HG03432 (cell line): Measurements from ENCODE around the gene GBP6.
"Not testable (repeated sequence)": the region's sequence is repeated elsewhere in the genome, so short reads cannot be mapped to it uniquely, and the experiment has no call there.

Source experiments
- ATAC-seq: cut with Tn5 transposase; IDR thresholded peaks from one replicate; pipeline ENCODE4 v1.9.1; 2021; ENCODE audit warnings: mild to moderate bottlenecking, moderate library complexity; ENCODE audit not compliant: unreplicated experiment

GBP6 gene, protein sequence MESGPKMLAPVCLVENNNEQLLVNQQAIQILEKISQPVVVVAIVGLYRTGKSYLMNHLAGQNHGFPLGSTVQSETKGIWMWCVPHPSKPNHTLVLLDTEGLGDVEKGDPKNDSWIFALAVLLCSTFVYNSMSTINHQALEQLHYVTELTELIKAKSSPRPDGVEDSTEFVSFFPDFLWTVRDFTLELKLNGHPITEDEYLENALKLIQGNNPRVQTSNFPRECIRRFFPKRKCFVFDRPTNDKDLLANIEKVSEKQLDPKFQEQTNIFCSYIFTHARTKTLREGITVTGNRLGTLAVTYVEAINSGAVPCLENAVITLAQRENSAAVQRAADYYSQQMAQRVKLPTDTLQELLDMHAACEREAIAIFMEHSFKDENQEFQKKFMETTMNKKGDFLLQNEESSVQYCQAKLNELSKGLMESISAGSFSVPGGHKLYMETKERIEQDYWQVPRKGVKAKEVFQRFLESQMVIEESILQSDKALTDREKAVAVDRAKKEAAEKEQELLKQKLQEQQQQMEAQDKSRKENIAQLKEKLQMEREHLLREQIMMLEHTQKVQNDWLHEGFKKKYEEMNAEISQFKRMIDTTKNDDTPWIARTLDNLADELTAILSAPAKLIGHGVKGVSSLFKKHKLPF

DNA sequence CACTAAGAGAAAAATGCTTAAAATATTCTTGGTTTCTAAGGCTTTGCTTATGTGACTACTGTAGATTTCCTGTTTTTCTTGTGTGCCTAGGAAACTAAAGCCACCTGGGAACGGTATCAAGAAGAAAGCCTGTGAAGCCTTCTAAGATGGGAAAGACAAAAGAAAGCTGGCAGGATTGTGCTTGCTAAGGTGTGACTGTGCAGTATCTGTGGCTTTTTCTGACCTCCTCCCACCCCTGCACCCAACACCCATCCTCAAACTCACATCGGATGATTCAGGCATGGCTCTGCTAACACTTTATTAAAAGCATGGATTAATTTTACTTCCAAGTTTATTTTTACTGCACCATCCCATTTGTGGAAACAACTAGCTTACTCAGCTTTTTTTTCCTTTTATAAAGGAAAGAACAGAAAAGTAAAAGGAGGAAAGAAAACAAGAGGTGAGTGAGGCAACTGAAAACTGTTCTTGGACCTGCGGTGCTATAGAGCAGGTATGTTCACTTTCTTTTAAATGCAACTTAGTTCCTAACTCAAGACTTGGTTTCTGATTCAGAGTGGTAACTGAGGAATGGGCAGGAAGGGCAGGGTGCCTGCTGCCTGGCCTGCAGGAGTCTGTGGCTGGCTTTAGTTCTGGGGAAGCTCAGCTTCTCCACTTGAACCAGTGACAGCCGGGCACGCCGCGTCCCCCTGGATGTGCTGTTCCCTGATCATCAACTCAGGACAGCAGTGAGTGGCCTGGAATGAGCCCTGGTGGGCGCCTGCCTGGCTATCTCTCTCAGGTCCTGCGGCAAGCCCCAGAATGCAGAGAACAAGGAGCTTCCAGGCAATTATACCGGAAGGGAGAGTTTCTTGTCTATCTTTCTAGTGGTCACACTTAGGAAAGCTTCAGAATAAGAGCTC is at the start of gene GBP6:
GBP6 (plus strand) TSS at position 422 of the 899 bp plus-strand sequence. CDS start 4,493 bp downstream, outside the sequence.
- peak; percentile 43 for ATAC-seq

DNA sequence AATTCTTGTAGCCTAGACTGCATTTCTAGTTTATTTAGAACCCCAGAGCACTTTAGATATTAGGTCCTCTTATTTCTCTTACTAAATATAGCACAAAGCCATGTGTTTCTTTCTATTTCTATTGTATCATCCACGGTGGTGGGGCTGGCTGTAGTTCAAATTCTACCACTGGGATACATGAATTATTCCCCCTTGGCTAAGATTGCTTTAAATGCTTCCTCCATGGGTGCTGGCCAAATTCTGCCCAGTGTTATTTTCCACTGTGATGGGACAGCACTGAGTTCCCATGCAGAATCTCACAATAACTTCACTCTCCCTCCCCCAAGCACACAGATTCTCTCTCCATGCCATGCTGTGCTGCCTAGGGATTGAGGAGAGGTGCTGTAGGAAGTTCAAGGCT is 41.5 kb upstream of the GBP6 start:
- no peak for ATAC-seq

DNA sequence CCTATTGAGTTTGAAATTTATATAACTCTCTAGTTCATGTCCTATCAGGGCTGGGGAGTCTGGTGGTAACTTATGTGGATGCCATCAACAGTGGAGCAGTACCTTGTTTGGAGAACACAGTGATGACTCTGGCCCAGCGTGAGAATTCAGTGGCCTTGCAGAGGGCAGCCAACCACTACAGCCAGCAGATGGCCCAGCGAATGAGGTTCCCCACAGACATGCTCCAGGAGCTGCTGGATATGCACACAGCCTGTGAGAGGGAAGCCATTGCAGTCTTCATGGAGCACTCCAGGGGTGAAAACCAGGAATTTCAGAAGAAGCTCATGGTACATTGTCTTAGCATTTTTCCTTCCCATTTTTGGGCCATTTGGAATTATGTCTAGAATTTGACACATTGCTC is 32.0 kb upstream of the GBP6 start:
- ATAC-seq: no peak

DNA sequence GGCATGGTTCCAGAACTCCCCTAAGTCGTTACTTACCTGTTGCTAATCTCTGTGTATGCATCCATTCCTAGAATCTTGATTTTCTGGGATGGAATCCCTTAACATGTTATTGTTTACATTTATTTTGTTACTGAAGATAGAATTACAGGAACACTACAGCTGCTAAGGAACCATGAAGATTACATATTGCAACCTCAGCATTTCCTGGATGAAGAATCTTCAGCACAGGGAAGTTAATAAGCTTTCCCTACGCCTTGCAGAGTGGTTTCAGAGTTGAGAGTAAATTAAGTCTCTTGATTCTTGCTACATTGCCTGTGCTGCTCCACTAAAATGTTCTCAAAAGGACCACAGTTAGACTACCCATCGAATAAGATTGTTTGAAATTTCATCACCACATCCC is 31.4 kb upstream of the GBP6 start:
- ATAC-seq: no peak

DNA sequence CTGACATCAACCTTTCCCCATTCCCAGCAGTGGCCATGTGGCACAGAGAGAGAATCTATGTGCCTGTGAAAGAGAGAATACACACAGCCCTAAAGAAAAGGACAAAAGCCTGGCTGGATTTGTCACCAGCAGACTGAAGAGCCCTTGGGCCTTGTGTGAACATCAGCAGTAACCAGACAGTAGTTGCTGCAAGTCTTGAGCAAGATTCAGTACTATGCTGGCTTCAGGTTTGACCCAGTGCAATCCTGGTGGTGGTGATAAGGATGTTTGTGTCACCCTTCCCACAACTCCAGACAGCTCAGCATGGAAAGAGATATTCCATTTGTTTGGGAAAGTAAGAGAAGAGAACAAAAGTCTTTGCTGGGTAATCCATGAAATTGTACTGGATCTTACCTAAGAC is 28.4 kb upstream of the GBP6 start:
- ATAC-seq: no peak

DNA sequence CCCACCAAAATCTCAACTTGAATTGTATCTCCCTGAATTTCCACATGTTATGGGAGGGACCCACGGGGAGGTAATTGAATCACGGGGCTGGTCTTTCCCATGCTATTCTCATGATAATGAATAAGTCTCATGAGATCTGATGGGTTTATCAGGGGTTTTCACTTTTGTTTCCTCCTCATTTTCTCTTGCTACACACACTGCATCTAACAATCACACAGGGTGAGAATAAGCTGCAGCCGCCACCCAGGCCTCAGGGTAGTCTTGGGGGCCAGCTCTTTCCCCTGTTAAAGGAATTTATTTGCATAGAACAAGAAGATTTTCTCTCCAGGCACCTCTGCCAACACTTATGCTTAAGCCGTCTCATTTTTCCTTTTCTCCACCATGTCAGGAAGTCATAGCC is 26.0 kb upstream of the GBP6 start:
- no peak for ATAC-seq

DNA sequence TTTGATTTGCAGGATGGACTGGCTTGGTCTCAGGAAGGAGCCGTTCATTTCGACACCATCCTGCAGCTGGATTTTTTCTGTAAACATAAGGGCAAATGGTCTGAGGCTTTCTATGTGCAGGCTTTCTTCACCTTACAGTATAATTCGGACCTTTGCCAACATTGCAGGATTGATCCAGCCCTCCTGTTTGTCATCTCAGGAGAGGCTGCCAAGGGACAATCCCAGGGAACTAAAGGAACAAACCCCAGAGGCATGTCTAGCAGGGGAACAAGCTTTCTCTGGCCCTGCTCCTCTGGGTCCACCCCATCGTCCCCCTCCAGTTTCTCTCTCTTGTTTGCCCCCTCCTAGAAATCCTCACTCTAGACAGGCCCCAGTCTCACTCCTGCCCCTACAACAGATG is 24.8 kb upstream of the GBP6 start:
- ATAC-seq: no peak

DNA sequence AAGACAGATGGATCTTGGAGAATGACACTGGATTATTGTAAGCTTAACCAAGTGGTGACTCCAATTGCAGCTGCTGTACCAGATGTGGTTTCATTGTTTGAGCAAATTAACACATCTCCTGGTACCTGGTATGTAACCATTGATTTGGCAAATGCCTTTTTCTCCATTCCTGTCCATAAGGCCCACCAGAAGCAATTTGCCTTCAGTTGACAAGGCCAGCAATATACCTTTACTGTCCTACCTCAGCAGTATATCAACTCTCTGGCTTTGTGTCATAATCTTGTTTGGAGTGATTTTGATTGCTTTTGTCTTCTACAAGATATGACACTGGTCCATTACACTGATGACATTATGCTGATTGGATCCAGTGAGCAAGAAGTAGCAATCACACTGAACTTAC is 18.4 kb upstream of the GBP6 start:
- ATAC-seq: not testable (repeated sequence)

DNA sequence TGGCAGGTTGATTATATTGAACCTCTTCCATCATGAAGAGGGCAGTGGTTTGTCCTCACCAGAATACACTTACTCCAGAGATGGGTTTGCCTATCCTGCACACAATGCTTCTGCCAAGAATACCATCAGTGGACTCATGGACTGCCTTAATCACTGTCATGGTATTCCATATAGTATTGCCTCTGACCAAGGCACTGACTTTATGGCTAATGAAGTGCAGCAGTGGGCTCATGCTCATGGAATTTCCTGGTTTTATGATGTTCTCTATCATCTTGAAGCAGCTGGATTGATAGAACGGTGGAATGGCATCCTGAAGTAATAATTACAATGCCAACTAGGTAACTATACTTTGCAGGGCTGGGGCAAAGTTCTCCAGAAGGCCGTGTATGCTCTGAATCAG is 16.6 kb upstream of the GBP6 start:
- ATAC-seq: no peak

DNA sequence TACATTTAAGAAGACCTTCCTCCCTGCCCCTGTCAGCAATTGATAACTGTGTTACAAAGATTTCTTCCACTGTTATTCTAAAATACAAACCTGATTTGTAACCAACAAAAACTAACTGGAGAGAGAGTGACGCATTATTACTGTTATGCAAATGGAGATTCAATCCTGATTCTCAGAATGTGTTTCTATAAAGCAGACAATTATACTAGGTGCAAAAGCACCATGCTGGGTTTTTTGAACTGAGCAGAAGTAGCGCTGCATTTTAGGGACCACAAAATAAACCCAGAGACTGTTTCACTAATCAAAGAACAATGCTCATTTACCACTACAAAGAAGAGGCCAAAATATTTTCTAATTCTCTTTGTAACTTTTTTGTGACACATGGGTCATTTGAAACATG is 13.6 kb upstream of the GBP6 start:
- ATAC-seq: no peak

DNA sequence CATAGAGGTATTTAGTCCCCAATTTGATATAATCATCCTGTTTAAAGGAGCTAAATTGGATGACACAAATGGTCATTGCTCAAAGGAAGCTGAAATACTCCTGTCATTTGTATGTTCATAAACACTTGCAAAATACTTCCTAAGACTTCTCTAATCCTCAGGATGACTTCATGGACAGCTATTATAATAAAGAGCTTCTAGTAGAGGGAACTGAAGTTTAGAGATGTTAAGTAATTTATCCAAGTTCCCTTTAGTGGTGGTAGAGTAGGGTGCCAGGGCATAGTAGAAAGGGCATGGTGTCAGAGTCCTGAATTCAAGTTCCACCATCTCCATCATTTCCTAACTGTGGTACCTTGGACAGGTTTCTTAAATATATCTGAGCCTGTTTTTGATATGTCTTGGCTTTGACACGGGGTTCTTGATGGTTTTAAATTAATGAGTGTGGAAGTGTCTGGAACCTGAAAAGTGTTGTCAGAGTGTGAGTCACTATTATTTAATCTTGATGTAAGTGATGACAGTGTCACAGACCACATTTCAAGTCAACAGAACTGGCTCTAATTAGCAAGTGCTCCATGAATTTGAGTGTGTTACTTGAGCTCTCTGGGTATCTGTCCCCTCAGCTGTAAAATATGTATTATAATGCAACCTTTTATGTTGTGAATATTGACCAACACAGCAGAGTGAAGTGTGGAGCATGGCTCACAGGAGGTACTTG is 12.1 kb upstream of the GBP6 start:
- no peak for ATAC-seq

DNA sequence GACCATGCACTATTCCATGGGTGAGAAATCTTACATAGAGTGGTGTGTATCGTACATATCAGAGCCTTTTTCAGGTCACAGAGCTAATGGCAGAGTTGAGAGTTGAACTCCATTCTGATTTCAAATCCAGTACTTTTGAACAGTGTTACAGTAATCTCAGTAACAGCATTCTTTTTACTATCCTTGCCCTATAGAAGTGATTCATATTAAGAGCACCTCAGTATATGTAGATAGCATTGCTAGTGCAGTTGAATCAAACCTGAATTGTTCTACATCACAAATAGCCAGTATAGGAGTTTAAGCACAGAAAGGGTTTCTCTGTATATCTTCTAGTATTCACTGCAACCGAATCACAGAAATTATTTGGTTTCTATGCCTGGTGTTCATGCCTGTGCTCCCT is 11.4 kb upstream of the GBP6 start:
- no peak for ATAC-seq

DNA sequence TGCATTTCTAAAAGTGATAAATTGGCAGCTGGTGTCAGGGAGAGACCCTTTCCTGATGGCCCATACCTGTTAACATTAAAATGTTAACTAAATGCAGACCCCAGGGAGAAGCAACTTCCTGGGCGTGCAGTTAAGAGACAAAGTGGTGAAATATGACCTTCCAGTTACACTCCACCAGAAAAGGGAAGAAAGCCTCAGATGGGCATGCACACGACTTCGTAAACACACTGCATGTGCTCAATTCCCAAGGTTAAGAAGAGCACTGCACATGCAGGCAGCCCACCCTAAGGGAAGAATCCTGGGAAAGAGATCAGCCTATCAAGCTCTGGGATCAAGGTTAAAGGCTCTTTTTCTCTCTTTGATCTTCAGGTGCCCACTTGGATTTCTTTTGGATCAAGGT is 9.7 kb upstream of the GBP6 start:
- ATAC-seq: no peak

DNA sequence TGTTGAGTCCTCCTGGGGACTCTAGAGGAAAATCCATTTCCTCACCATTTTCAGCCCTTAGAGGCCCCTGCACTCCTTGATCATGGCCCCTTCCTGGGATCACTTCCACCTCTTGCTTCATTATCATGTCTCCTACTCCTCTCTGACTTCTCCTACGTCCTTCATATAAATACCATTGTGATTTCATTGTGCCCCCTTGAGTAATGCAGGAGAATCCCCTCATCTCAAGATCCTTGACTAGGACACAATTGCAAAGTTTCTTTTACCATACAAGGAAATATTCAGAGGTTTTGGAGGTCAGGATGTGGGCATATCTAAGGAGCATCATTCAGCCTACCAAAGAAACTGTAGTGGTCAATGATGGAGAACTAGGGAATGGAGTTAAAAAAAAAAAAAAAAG is 8.8 kb upstream of the GBP6 start:
- ATAC-seq: no peak

DNA sequence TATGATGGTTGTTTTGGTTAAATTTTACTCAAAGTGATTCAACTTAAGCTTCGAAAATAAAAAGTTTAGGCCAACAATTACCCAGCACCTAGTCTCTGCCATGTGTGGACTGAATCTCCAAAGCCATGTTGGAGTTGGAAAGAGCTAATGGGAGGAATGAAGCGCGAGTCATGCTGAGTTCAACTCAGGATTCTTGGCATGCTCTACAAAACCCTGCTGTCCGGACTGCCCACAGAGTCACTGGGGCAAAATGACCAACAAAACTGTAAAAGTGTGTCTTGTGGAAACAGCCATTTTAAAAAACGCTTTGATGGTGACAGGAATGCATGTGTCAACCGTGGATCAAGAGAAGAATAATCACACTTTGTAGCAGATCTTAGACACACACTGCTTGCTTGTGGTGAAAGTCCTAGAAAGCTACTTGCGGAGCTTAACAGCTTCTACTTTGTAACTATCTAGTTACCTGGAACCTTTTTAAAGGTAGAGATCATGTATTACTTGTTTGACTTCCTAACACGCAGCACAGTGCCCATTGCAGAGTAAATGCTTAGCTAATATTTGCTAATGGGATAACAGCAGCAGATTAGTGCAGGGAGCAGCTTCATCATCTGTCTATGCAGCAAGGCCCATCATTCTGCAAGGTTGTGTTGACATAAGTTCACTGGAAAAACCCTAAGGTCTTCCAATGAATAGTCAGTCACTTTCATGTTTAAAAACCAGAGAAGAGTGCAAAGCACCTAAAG is 7.0 kb upstream of the GBP6 start:
- ATAC-seq: no peak

DNA sequence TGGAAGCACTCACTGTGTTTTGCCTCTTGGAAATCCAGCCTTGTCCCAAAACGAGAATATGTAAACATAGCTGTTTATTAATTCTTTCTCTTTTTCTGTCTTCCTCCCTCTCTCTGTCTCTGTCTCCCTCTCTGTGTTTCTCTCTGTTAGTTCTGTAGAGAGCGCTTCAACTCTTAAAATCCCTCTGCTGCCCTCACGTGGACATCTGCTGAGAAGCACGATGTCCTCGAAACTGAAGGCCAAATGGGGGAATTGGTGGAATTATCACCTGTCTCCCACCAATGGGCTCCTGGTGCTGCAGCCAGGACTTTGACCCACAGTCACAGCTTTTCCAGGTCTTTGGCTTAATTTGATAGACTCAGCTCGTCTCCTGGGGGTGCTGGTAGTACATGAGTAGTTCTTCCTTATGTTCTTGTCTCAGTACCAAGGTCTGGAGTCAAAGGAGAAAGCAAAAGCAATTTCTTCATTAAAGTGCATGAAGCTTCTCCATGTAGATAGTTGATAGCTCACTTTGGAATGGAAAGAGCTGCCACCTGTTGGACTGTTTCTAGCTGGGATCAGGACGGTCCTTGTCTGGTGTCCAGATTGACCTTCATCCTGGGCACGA is 5.5 kb upstream of the GBP6 start:
- ATAC-seq: peak; percentile 58

DNA sequence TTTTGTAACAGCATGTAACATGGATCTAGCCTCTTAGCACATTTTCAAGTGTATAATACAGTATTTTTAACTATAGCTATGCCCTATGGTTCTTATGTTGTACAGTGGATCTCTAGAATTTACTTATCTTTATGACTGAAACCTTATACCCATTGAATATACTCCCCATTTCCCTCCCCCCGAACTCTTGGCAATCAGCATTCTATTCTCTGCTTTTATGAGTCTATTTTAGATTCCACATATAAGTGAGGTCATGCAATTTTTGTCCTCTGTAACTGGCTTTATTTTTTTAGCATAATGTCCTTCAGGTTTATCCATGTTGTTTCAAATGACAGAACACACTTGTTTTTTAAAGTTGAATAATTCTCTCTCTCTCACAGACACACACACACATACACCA is 3.1 kb upstream of the GBP6 start:
- ATAC-seq: no peak

DNA sequence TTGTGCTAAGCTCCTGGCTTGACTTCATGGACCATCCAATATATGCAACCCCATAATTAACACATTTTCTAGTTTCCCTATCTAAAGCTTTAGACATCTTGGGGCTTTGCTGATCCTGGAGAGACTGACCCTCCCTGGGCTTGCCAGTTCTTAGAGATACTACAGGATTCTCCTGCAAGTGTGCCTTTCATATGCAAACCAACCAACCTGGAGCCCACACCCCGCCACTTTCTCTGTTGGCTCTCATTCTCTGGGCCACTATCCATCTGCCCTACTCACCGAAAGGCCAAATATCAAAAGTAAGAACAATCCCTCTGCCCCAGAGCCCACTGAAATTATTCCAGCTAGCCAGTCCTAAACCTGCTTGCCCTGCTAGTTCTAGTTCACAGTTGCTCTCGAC is 2.2 kb upstream of the GBP6 start:
- ATAC-seq: no peak

DNA sequence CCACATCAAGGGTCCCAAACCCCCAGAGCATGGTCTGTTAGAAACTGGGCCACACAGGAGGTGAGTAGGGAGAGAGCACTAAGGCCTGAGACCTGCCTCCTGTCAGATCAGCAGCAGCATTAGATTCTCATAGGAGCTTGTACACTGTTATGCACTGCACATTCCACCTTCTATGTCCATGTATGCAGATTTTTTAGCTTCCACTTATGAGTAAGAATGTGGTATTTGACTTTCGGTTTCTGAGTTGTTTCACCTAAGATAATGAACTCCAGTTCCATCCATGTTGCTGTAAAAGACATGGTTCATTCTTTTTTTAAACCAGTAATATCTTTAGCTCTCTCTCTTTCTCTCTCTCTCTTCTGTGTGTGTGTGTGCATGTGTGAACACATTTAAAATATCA is 663 bp upstream of the GBP6 start:
- ATAC-seq: peak; percentile 94
